ENCODE results near the gene DUSP22. TPM values are rescaled to one million over a fixed set of nuclear protein-coding genes. Genes with fewer than 3 reads are reported as not detected.

The DUSP22 gene
- total and polyA plus RNA-seq, 8 donors = 15.6 to 338 (median 34.8) TPM

DNA sequence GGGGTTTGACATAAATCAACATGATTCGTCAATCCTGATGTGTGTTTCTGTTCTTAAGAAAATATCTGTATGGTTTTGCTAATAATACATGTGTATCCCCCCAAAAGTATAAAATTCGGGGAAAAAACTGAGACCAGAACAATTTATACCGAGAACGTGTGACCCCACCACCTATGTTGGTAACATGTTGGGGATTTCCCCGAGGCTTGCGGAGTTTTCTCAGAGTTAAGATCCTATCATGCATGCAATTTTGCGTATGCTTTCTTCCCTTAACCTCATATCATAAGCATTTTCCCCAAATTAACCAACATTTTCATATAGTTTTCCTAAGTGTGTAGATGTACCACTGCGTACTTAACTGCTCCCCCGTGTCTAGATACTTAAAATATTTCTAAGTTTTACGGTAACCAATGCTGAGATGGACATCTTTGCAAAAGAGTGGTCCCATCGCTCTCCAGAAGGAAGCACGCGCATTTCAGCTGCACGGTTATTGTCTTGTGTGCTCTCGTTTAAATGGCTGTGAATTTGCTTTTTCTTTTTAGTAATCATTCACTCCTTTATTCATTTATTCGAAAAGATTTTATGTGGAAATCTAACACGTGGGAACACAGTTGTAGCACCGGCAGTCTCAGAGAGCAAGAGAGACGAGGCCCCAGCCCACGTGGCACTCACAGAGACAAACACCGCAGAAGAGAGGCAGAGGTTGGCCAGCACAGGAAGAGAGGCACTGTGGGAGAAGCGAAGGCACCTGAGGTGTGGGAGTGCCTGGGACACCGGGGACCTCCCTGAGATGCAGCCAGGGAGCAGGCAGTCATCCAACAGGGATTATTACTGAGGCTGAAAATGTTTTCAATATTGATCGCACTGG is 86.0 kb downstream of the DUSP22 start:
- Histone ChIP-seq H3K4me1 (peaks cover 0 to 5% (median 0%) of the 10 kb centered on the region in 4 donors), H3K36me3 (no peaks in the 10 kb centered on the region), H3K27ac (no peak overlapping the region), H3K9me3 (peaks cover 0 to 10% (median 2%) of the 10 kb centered on the region in 4 donors), H3K4me3 (no peak overlapping the region), H3K27me3 (peaks cover 0 to 80% (median 14%) of the 10 kb centered on the region in 3 donors)
- intact Hi-C loops (cut with DNase I; ENCODE audit: low total_unique reads) = no loop called here
- TF ChIP-seq POLR2A (IDR thresholded peaks at IDR 0.05) (no peak), EP300 (IDR thresholded peaks at IDR 0.05) (no peak), POLR2AphosphoS5 (IDR thresholded peaks at IDR 0.05) (no peak)
- TF ChIP-seq, protein P1, sequence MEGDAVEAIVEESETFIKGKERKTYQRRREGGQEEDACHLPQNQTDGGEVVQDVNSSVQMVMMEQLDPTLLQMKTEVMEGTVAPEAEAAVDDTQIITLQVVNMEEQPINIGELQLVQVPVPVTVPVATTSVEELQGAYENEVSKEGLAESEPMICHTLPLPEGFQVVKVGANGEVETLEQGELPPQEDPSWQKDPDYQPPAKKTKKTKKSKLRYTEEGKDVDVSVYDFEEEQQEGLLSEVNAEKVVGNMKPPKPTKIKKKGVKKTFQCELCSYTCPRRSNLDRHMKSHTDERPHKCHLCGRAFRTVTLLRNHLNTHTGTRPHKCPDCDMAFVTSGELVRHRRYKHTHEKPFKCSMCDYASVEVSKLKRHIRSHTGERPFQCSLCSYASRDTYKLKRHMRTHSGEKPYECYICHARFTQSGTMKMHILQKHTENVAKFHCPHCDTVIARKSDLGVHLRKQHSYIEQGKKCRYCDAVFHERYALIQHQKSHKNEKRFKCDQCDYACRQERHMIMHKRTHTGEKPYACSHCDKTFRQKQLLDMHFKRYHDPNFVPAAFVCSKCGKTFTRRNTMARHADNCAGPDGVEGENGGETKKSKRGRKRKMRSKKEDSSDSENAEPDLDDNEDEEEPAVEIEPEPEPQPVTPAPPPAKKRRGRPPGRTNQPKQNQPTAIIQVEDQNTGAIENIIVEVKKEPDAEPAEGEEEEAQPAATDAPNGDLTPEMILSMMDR (IDR thresholded peaks at IDR 0.05) = no peak
- 84 to 87% (median 85%) methylated on average over 24 of the region's 24 CpGs for WGBS, 5 donors
- no peak for DNase-seq

DNA sequence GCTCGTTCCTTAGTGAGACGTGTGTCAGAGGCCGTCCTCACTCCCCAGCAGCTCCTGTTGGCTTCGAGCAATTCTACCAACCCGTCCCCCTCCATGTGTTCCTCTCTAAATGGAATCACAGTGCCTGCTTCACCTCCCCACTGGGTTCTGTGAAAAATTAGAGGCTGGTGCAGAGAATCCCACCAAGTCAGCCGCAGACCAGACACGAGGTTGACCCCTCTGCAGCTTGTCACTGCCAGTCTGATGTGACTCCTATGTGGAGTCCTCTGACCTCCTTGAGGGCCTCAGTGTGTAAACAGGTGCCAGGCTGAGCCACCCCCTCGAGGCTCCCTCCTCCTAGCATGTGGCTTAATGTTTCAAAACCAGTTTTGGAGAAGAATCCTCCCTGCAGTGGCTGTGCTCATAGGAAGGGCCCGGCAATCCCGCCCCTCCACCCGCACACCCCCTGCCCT is 86.7 kb downstream of the DUSP22 start:
- intact Hi-C loops (cut with DNase I; ENCODE audit: low total_unique reads) = no loop called here
- Histone ChIP-seq H3K9me3 (peaks cover 0 to 7% (median 2%) of the 10 kb centered on the region in 4 donors), H3K27ac (no peak overlapping the region), H3K4me3 (no peak overlapping the region), H3K36me3 (no peaks in the 10 kb centered on the region), H3K27me3 (peaks cover 0 to 79% (median 8%) of the 10 kb centered on the region in 3 donors), H3K4me1 (peaks cover 0 to 4% (median 0%) of the 10 kb centered on the region in 4 donors)
- 70 to 77% (median 77%) methylated on average over 11 of the region's 11 CpGs for WGBS, 5 donors
- DNase-seq = no peak
- TF ChIP-seq POLR2AphosphoS5 (IDR thresholded peaks at IDR 0.05) = no peak
- TF ChIP-seq EP300 (IDR thresholded peaks at IDR 0.05) = no peak
- TF ChIP-seq POLR2A (IDR thresholded peaks at IDR 0.05) = no peak
- TF ChIP-seq, protein P1 (IDR thresholded peaks at IDR 0.05) = no peak

DNA sequence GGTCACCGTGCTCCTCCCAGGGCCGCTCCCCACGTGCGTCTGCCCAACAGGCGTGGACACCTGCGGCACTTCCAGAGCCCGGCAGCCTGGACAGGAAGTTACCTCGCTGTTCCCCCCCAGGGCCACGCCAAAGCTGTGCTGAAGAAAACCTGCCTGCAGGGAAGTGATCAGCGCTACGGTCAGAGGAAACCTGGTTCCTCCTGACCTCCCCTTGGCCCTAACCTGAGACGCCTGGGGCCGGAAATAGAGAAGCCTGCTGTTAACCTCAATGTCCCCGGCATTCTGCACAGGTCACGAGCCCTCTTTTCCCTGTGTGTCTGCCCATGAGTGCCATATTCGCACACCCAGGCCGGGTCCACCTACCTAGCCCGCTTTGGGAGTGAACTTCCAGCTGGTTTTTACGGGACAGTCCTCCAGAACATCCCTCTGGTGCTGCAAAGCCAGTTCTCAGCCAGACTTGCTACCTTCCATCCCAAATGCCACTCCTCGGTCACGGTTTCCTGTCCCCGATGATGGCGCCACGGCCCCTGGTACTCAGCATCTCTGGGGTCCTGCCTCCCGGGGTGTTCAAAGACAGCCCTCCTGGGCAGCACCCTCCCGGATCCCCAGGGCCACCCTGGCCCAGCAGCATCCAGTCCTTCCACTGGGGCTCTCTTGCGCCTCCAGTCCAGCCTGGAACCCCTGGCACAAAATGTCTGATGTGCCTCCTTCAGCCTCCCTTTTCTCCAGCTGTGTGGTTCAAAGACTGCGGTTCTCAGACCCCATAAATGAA is 87.3 kb downstream of the DUSP22 start:
- intact Hi-C loops (cut with DNase I; ENCODE audit: low total_unique reads) = no loop called here
- H3K4me3 ChIP-seq = no peak overlapping the region
- no peaks in the 10 kb centered on the region for H3K4me1 ChIP-seq
- H3K9me3 ChIP-seq = peaks cover 0 to 7% (median 2%) of the 10 kb centered on the region in 4 donors
- no peaks in the 10 kb centered on the region for H3K36me3 ChIP-seq
- DNase-seq = no peak
- TF ChIP-seq POLR2A (IDR thresholded peaks at IDR 0.05) (no peak), EP300 (IDR thresholded peaks at IDR 0.05) (no peak), POLR2AphosphoS5 (IDR thresholded peaks at IDR 0.05) (no peak)
- TF ChIP-seq, protein P1 (IDR thresholded peaks at IDR 0.05) = no peak
- no peak overlapping the region for H3K27ac ChIP-seq
- H3K27me3 ChIP-seq = peaks cover 0 to 79% (median 5%) of the 10 kb centered on the region in 3 donors
- 71 to 80% (median 77%) methylated on average over 28 of the region's 28 CpGs for WGBS, 5 donors

All from stomach (tissue), 9 donors.